HCT116 (cell line): ENCODE measurements around the gene KPNA2. TPM values are rescaled to one million over a fixed set of nuclear protein-coding genes. Genes with fewer than 3 reads are reported as not detected.

Experiments used
- ATAC-seq: fragments of 200-7000 bp; cut with Tn5 transposase; 2 replicates; pipeline ENCODE4 v1.9.1; 2020; ENCODE audit warnings: mild to moderate bottlenecking, moderate library complexity
- BruUV-seq: library from RNA; stranded (reverse); fragments of 400-500 nt; replicated peaks from 2 replicates; lab custom pipeline; 2021; lab: Mats Ljungman, UMichigan
- CTCF ChIA-PET: fragments of 300-600 bp; sonication (Branson Sonifier 250); formaldehyde crosslinking; loops from one replicate; lab custom pipeline; 2021; ENCODE audit warnings: antibody characterized with exemption; lab: Charles Lee
- POLR2A ChIA-PET: fragments of 300-600, 350-600 bp; sonication (Branson Sonifier 250); formaldehyde crosslinking; loops from one replicate; lab custom pipeline; 2021; ENCODE audit warnings: antibody characterized with exemption; lab: Charles Lee
- RAD21 ChIA-PET, 2 experiments: fragments of 300-600 bp; sonication (Branson Sonifier 250); formaldehyde crosslinking; loops; one replicate each; lab custom pipeline; 2023; ENCODE audit warnings: low total read pairs in 2 of 2; ENCODE audit not compliant: uncharacterized antibody in 2 of 2, unreplicated experiment in 2 of 2, low non-redundant PET in 1 of 2; lab: Charles Lee
- DNase-seq: peaks from one replicate; pipeline ENCODE4 v3.0.0-alpha.2; 2010; ENCODE audit warnings: low read depth, low spot score
- H2AFZ ChIP-seq: fragments of 200-600 bp; shearing (Covaris generic), sonication (generic); 2 replicates; pipeline ENCODE4 v1.6.1; 2017; ENCODE audit warnings: low read depth, mixed run types, mixed read lengths, antibody characterized with exemption, low read length; ENCODE audit not compliant: poor library complexity, severe bottlenecking
- H3K27ac ChIP-seq: 2 replicates; pipeline ENCODE4 v1.5.1; 2012; ENCODE audit warnings: low read depth, low read length
- H3K27me3 ChIP-seq: fragments of 200-600 bp; sonication (generic); 2 replicates; pipeline ENCODE4 v1.6.1; 2016; ENCODE audit warnings: mixed run types, low read length, mixed read lengths; ENCODE audit not compliant: insufficient read depth
- H3K36me3 ChIP-seq, 2 experiments: fragments of 200-500 bp in 1 of 2; fragments of 200-600 bp in 1 of 2; sonication (Bioruptor generic) in 1 of 2; sonication (generic) in 1 of 2; 2 replicates each; pipeline versions ENCODE4 v1.5.1 to v1.6.1; 2014 to 2016; ENCODE audit warnings: low read length in 2 of 2, inconsistent platforms in 1 of 2, mixed read lengths in 1 of 2, mixed run types in 1 of 2; ENCODE audit not compliant: insufficient read depth in 2 of 2, control insufficient read depth in 1 of 2
- H3K4me1 ChIP-seq, 2 experiments: fragments of 200-600 bp in 1 of 2; sonication (generic) in 1 of 2; 2 replicates each; pipeline versions ENCODE4 v1.5.1 to v1.6.1; 2012 to 2017; ENCODE audit warnings: low read length in 2 of 2, inconsistent platforms in 1 of 2, mild to moderate bottlenecking in 1 of 2, mixed read lengths in 1 of 2, mixed run types in 1 of 2, moderate library complexity in 1 of 2; ENCODE audit not compliant: insufficient read depth in 2 of 2, control insufficient read depth in 1 of 2
- H3K4me2 ChIP-seq: fragments of 200-600 bp; sonication (generic); 2 replicates; pipeline ENCODE4 v1.6.1; 2017; ENCODE audit warnings: mixed run types, low read length, mixed read lengths
- H3K4me3 ChIP-seq, 2 experiments: fragments of 200-600 bp in 1 of 2; sonication (generic) in 1 of 2; replicated peaks in 1 of 2; 2 replicates each; pipeline ENCODE4 v1.5.1; 2011 to 2016; ENCODE audit warnings: low read length in 2 of 2, control low read depth in 1 of 2, low read depth in 1 of 2, mild to moderate bottlenecking in 1 of 2, mixed read lengths in 1 of 2, mixed run types in 1 of 2
- H3K79me2 ChIP-seq: fragments of 200-600 bp; sonication (generic); 2 replicates; pipeline ENCODE4 v1.6.1; 2017; ENCODE audit warnings: mild to moderate bottlenecking, mixed run types, low read length, moderate library complexity, mixed read lengths; ENCODE audit not compliant: insufficient read depth
- H3K9ac ChIP-seq: fragments of 200-600 bp; sonication (generic); 2 replicates; pipeline ENCODE4 v1.6.1; 2016; ENCODE audit warnings: low read length, mixed read lengths
- H3K9me2 ChIP-seq: fragments of 200-600 bp; sonication (generic), shearing (Covaris generic); 2 replicates; pipeline ENCODE4 v1.6.1; 2017; ENCODE audit warnings: mixed run types, mild to moderate bottlenecking, moderate library complexity; ENCODE audit not compliant: insufficient read depth
- H3K9me3 ChIP-seq, 2 experiments: fragments of 200-500 bp in 1 of 2; fragments of 200-600 bp in 1 of 2; sonication (Bioruptor generic) in 1 of 2; sonication (generic) in 1 of 2; 2 replicates each; pipeline ENCODE4 v1.6.1; 2014 to 2017; ENCODE audit warnings: low read length in 2 of 2, mixed read lengths in 2 of 2, inconsistent platforms in 1 of 2, low read depth in 1 of 2, mild to moderate bottlenecking in 1 of 2, mixed run types in 1 of 2, moderate library complexity in 1 of 2; ENCODE audit not compliant: control insufficient read depth in 1 of 2, insufficient read depth in 1 of 2
- H4K20me1 ChIP-seq: fragments of 200-600 bp; sonication (generic), shearing (Covaris generic); 2 replicates; pipeline ENCODE4 v1.6.1; 2017; ENCODE audit warnings: mixed run types, mild to moderate bottlenecking, moderate library complexity; ENCODE audit not compliant: insufficient read depth
- ELF1 ChIP-seq: IDR thresholded peaks from 2 replicates; pipeline ENCODE4 v1.6.1; 2012; ENCODE audit warnings: low read depth, borderline replicate concordance
- EZH2phosphoT487 ChIP-seq: fragments of 200-600 bp; IDR thresholded peaks from 2 replicates; pipeline ENCODE4 v1.6.1; 2018; ENCODE audit warnings: antibody characterized with exemption, borderline replicate concordance
- POLR2AphosphoS5 ChIP-seq: IDR thresholded peaks from 2 replicates; pipeline ENCODE4 v1.6.1; 2011; ENCODE audit warnings: mild to moderate bottlenecking, low read depth, low read length, moderate library complexity
- RAD21 ChIP-seq: IDR thresholded peaks from 2 replicates; pipeline ENCODE4 v1.6.1; 2012; ENCODE audit warnings: low read depth, mild to moderate bottlenecking
- SRF ChIP-seq: IDR thresholded peaks from 2 replicates; pipeline ENCODE4 v1.6.1; 2012; ENCODE audit warnings: low read depth
- intact Hi-C: fragments of 100-400 bp; cut with micrococcal nuclease; formaldehyde crosslinking; loops from 2 replicates; pipeline ENCODE4 v1.10.0; 2022
- total RNA-seq: library from RNA; stranded (reverse); gene quantifications from one replicate; pipeline ENCODE4 v1.2.1, GENCODE V29; 2021; ENCODE audit not compliant: unreplicated experiment
- TF ChIP-seq, protein P1 (sequence below): IDR thresholded peaks from 2 replicates; pipeline ENCODE4 v1.6.1; 2012; ENCODE audit warnings: low read depth
- TF ChIP-seq, protein P2 (sequence below), 3 experiments: fragments of 200-600 bp in 1 of 3; sonication (generic) in 1 of 3; IDR thresholded peaks in 2 of 3; conservative IDR thresholded peaks in 1 of 3; 2 replicates each; pipeline ENCODE4 v1.5.1; 2012 to 2017; ENCODE audit warnings: low read depth in 2 of 3, low read length in 2 of 3, antibody characterized with exemption in 1 of 3, borderline replicate concordance in 1 of 3, control low read depth in 1 of 3, mild to moderate bottlenecking in 1 of 3, mixed read lengths in 1 of 3, mixed run types in 1 of 3, moderate library complexity in 1 of 3; ENCODE audit not compliant: insufficient read depth in 1 of 3
- TF ChIP-seq, protein P3 (sequence below): IDR thresholded peaks from 2 replicates; pipeline ENCODE4 v1.6.1; 2012

Gene KPNA2
- total RNA-seq, 1 experiment from 2014 or later, result 330 TPM

DNA sequence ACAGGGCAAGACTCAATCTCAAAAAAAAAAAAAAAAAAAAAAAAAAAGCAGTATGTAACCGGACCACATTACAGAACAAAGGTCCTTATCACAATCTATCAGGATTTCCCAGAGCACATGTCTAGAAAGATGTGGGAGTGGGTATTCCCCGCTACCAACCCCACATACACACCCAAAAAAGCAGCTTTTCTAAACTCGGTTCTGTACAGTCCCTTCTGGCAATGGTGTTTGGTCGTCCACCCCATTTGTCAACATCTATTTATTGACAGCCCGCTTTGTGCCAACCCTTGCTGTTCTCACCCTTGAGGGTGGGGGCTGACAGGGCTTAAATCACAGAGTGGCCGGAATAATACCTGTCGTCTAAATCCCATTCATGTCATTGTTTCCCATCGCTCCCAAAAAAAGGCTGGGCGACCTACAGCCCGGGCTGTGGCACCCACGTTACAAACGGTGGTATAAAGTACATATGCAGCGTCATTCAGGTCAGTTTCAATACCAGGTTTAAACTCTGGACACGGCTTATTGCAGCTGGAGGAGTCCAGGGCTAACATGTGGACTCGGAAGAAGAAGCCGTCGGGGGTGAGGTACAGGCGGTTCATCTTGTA is 42.9 kb upstream of the KPNA2 start:
- Histone ChIP-seq H2AFZ (peak overlapping the region; percentile 28), H3K9ac (peak overlapping the region; percentile 83), H3K27me3 (no peaks in the 10 kb centered on the region), H3K9me3 (no peaks in the 10 kb centered on the region), H3K79me2 (peaks cover 15% of the 10 kb centered on the region), H3K4me3 (peak overlapping the region; percentile 67 to 74), H3K27ac (peak overlapping the region; percentile 99), H3K4me1 (peaks cover 9 to 27% of the 10 kb centered on the region in 2 experiments), H3K4me2 (peak overlapping the region; percentile 91), H3K36me3 (peaks cover 0 to 3% of the 10 kb centered on the region in 2 experiments; a peak in 1 of 4 replicates), H4K20me1 (no peaks in the 10 kb centered on the region), H3K9me2 (no peaks in the 10 kb centered on the region)
- intact Hi-C loops, result loop anchor here (5.0 kb wide), 1 partner anchor 110 kb away; no protein-coding TSS in a partner anchor
- ChIA-PET POLR2A (no interaction called here), RAD21 (no interaction called here), CTCF (no interaction called here)
- TSS peak; percentile 76 for BruUV-seq
- no peak for TF ChIP-seq SRF
- TF ChIP-seq ELF1, result no peak
- TF ChIP-seq, protein P1, sequence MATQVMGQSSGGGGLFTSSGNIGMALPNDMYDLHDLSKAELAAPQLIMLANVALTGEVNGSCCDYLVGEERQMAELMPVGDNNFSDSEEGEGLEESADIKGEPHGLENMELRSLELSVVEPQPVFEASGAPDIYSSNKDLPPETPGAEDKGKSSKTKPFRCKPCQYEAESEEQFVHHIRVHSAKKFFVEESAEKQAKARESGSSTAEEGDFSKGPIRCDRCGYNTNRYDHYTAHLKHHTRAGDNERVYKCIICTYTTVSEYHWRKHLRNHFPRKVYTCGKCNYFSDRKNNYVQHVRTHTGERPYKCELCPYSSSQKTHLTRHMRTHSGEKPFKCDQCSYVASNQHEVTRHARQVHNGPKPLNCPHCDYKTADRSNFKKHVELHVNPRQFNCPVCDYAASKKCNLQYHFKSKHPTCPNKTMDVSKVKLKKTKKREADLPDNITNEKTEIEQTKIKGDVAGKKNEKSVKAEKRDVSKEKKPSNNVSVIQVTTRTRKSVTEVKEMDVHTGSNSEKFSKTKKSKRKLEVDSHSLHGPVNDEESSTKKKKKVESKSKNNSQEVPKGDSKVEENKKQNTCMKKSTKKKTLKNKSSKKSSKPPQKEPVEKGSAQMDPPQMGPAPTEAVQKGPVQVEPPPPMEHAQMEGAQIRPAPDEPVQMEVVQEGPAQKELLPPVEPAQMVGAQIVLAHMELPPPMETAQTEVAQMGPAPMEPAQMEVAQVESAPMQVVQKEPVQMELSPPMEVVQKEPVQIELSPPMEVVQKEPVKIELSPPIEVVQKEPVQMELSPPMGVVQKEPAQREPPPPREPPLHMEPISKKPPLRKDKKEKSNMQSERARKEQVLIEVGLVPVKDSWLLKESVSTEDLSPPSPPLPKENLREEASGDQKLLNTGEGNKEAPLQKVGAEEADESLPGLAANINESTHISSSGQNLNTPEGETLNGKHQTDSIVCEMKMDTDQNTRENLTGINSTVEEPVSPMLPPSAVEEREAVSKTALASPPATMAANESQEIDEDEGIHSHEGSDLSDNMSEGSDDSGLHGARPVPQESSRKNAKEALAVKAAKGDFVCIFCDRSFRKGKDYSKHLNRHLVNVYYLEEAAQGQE, result no peak
- no peak for TF ChIP-seq POLR2AphosphoS5
- no peak for TF ChIP-seq RAD21
- no peak for TF ChIP-seq EZH2phosphoT487
- TF ChIP-seq, protein P2, sequence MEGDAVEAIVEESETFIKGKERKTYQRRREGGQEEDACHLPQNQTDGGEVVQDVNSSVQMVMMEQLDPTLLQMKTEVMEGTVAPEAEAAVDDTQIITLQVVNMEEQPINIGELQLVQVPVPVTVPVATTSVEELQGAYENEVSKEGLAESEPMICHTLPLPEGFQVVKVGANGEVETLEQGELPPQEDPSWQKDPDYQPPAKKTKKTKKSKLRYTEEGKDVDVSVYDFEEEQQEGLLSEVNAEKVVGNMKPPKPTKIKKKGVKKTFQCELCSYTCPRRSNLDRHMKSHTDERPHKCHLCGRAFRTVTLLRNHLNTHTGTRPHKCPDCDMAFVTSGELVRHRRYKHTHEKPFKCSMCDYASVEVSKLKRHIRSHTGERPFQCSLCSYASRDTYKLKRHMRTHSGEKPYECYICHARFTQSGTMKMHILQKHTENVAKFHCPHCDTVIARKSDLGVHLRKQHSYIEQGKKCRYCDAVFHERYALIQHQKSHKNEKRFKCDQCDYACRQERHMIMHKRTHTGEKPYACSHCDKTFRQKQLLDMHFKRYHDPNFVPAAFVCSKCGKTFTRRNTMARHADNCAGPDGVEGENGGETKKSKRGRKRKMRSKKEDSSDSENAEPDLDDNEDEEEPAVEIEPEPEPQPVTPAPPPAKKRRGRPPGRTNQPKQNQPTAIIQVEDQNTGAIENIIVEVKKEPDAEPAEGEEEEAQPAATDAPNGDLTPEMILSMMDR (IDR thresholded peaks at IDR 0.05 in 2 of 3, conservative IDR thresholded peaks at IDR 0.05 in 1 of 3; ENCODE audit: borderline replicate concordance in 1 of 3, insufficient read depth in 1 of 3, low read depth in 2 of 3, low read length in 2 of 3), result 0 out of 6 replicates have a peak, but pooled peaks of 1 of the 3 experiments have one; percentile 8
- TF ChIP-seq, protein P3, sequence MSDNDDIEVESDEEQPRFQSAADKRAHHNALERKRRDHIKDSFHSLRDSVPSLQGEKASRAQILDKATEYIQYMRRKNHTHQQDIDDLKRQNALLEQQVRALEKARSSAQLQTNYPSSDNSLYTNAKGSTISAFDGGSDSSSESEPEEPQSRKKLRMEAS, result no peak
- ATAC-seq (no peak), DNase-seq (no peak)
